Inferior parietal cortex (tissue), 1 donor: ENCODE measurements around the gene CDRT15.
"Not testable (repeated sequence)": the region's sequence is repeated elsewhere in the genome, so short reads cannot be mapped to it uniquely, and the experiment has no call there.

Source experiments
- DNase-seq: peaks from one replicate; pipeline ENCODE4 v3.0.0-alpha.2; 2016; ENCODE audit errors: extremely low spot score

CDRT15 gene

DNA sequence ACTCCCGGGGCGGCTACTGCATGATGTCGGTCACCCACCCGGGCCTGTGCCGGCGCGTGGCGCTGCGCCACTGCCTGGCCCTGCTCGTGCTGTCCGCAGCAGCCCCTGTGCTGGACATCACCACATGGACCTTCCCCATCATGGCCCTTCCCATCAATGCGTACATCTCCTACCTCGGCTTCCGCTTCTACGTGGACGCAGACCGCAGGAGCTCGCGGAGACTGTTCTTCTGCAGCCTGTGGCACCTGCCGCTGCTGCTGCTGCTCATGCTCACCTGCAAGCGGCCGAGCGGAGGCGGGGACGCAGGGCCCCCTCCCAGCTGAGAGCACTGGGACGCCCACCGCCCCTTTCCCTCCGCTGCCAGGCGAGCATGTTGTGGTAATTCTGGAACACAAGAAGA, 29.8 kb downstream of the CDRT15 start:
- no peak for DNase-seq

DNA sequence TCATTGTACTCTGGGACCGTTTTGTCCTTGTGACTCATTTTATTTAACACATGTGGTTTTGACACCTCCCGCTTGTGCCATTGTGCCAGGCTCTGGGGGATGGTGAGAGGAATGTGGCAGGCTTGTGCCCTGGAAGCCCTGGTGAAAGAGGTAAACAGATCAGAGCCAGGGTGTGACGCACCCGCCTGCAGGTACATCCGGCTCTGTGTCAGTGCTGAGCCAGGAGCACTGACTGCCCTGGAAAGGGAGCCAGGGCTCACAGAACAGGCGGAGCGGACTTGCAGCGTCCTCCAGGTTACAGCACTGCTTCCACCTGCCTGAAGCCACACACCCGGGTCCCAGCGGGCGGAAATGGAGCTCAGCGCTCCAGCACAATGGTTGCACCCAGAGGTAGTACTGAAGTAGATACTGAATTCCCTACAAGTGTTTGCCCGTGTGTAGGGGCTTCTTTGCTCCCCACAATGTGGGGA, 30.6 kb downstream of the CDRT15 start:
- DNase-seq, result no peak

DNA sequence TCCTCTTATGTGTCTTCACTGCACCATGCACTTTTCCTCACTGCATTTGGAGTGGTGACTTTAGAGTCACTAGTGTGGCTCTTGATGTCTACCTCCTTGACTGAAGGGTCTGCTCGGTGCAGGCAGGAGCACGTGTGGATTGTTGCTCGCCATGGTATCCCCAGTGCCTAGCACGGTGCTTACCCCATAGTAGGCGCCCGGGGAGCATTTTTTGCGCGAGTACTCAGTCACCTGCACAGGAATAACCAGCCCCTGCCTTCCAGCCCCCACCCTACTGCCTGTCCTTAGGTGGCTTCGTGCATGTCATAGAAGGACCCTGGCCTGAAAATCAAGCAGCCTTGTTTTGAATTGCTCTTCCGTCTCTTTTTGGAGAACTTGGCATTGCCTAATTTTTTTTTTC, 31.3 kb downstream of the CDRT15 start:
- no peak for DNase-seq

- DNase-seq, result no peak
These were observed 32.1 kb downstream of the CDRT15 start for GRCh38 chr17:14204546-14204945.

GRCh38 chr17:14204084-14204483, 32.6 kb downstream of the CDRT15 start:
- no peak for DNase-seq

GRCh38 chr17:14203388-14203787, 33.3 kb downstream of the CDRT15 start:
- DNase-seq, result no peak

- no peak for DNase-seq
These were observed 34.1 kb downstream of the CDRT15 start for GRCh38 chr17:14202388-14203166.

- no peak for DNase-seq
These were observed 34.7 kb downstream of the CDRT15 start for GRCh38 chr17:14201988-14202380.

GRCh38 chr17:14201021-14201987, 35.4 kb downstream of the CDRT15 start:
- DNase-seq, result no peak

DNA sequence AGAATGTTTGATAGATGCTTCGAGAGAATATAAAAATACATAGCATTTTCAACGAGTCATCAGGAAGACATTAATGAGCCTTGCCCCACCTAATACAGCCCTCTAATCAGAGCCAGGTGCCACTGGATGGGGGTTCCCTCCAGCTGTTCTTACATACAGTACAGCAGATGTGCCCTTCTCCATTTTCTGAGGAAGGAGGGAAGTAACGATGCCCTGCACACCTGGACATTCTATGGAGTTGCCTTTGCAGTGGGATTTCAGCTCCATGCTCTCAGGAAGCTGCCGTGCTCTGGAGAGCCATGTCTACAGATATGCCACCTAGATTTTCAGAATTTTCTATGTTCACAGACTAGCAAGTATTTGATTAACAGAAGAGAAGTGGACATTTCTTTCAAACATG, 36.3 kb downstream of the CDRT15 start:
- DNase-seq, result no peak

DNA sequence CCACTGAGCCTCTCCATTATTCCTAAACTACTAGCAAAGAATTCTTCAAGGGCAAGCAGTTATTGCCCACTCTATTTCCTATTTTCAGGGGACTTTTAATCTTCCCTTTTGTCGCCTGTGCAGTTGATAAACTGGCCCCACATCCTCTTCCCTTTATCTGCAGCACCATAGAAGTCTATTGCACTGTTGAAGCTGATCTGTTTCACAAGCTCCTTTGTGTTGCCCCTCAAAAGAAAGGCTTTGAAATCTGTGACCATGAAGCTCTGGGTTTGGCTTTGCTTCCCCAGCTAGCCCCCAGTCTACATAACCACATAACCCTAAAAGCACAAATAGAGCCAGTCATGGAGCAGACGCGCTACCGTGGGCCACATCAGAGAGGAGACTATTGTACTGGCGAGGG, 37.1 kb downstream of the CDRT15 start:
- no peak for DNase-seq

DNA sequence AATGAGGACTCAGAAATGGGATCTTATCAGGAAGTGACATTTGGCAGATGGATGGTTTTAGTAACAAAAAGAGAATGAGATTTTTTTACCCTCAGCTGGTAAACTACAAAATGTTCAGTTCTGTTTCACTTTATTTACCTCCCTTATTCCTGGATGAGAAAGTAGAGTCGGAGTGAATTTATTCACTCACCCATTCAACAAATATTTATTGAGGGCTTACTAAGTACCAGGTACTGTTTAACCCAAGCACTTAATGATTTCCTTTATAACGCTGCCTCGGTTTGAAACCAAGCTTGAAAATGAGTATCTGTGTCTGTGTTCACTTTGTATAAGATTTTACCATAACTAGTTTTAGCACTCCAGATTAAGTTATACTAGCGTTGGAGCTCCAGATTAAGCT, 38.1 kb downstream of the CDRT15 start:
- DNase-seq, result no peak

GRCh38 chr17:14198013-14198412, 38.6 kb downstream of the CDRT15 start:
- no peak for DNase-seq

DNA sequence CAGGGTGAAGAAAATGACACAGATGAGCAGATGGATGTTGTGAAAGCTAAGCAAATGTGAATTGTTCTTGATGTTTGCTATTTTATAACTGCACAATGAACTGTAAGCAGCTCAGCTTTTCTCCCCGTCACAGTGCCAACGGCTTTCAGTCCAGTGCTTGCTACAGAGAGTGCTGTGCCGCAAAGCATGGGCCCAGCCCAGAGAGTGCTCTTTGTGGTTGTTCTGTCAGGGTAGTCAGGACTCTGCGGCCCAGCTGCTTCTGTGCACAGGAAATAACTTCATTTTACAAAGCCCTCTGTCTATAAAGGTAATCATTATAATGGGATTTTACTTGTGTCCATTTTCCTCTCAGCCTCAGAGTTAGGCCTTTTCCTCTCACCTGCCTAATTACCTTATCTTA, 39.1 kb downstream of the CDRT15 start:
- DNase-seq, result no peak

DNA sequence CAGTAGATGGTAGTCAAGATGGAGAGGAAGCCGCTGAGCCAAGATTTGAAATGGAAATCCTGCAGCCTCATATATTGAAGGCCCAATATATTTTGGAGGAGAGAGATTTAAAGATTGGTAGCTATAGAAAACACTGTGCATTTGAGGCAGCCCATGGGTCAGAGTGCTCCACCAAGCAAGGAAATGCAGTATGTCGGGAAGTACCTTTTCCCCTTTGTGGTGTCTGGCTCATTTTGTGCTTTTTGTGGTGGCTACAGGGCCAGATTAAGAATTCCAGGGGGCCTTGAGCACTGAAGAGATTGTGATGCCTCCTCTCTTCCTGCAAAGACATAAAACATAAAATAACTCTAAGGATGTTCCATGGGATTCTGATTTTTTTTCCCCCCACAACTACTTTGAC, 39.6 kb downstream of the CDRT15 start:
- DNase-seq, result no peak

DNA sequence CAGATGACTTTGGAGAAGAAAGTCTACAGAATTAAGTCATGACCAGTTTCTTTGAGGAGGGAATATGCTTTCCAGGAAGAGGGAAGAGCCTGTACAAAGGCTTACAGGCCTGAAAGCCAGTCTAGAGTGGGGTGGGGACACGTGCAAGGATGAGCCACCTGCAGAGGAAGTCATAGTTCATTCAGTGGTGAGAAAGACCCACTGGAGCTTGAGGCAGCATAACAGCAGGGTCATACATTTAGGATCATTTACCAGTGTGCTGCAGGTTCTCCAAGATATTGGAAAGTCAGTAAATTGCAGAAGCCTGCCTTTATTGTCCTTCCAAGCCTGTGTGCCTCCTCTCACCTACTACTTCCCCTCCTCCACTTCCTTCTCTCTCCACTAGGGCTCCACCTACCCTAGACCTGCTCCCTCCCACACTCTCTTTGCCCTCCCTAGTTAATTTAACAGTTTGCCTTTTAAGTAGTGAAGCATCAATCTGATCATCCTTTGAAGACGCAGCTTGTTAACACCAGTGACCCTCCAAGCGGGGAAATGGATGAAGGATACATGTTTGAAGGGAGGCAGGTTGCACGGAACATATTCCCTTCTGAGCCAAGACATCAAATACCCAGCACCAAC, 40.2 kb downstream of the CDRT15 start:
- no peak for DNase-seq

GRCh38 chr17:14192636-14193344, 43.9 kb downstream of the CDRT15 start:
- DNase-seq, result not testable (repeated sequence)

GRCh38 chr17:14192039-14192438, 44.6 kb downstream of the CDRT15 start:
- DNase-seq, result not testable (repeated sequence)

GRCh38 chr17:14191469-14191868, 45.2 kb downstream of the CDRT15 start:
- not testable (repeated sequence) for DNase-seq

- not testable (repeated sequence) for DNase-seq
These were observed 45.9 kb downstream of the CDRT15 start for GRCh38 chr17:14190774-14191173.

DNA sequence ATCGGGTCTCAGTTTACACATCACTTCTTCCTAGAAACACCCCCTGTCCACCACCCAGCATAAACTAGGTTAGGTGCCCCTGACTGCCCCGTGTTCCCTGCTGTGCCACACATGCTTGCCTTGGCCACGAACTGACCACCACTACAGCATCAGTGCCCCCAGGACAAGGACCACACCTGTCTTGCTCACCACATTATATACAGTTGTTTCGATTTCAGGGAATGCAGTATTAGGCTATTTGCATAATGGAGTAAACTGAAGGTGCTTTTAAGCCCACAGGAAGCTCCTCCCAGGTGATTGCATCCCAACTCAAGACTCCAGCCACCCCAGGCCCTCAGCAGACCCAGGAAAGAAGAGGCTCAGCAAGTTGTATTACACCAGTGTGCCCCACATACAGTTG, 50.2 kb downstream of the CDRT15 start:
- DNase-seq, result not testable (repeated sequence)
